HEK293 (cell line): ENCODE measurements around the gene TBC1D16.

Experiments
- CTCF ChIA-PET: fragments of 350-600 bp; formaldehyde crosslinking; extraction: SDS; loops from one replicate; lab custom pipeline; 2021; ENCODE audit warnings: antibody characterized with exemption; lab: Yijun Ruan, JAX
- POLR2A ChIA-PET: fragments of 300-600 bp; formaldehyde crosslinking; extraction: SDS; loops from one replicate; lab custom pipeline; 2020; ENCODE audit warnings: antibody characterized with exemption, inconsistent platforms; lab: Yijun Ruan, JAX
- H3K27ac ChIP-seq: fragments of 200-500 bp; sonication (Bioruptor generic); 2 replicates; pipeline ENCODE4 v1.5.1; 2014; ENCODE audit warnings: low read depth, low read length, control low read depth, inconsistent platforms; ENCODE audit errors: extremely low read depth
- H3K36me3 ChIP-seq, 2 experiments: fragments of 200-500 bp in 1 of 2; sonication (Bioruptor generic) in 1 of 2; 1 replicate in 1 of 2; 2 replicates in 1 of 2; pipeline ENCODE4 v1.5.1; 2014 to 2017; ENCODE audit warnings: inconsistent platforms in 2 of 2, low read length in 2 of 2; ENCODE audit not compliant: control insufficient read depth in 2 of 2, insufficient read depth in 1 of 2
- H3K4me1 ChIP-seq: fragments of 200-500 bp; sonication (Bioruptor generic); 2 replicates; pipeline ENCODE4 v1.5.1; 2014; ENCODE audit warnings: mild to moderate bottlenecking, low read length, inconsistent platforms; ENCODE audit not compliant: control insufficient read depth, insufficient read depth
- H3K4me3 ChIP-seq: 2 replicates; pipeline ENCODE4 v1.5.1; 2011; ENCODE audit warnings: low read depth, mild to moderate bottlenecking, control low read depth, low read length, moderate library complexity
- H3K9me3 ChIP-seq: fragments of 200-500 bp; sonication (Bioruptor generic); 2 replicates; pipeline ENCODE4 v1.5.1; 2014; ENCODE audit warnings: low read depth, low read length, inconsistent platforms; ENCODE audit not compliant: control insufficient read depth, insufficient read depth
- AEBP2 ChIP-seq: fragments of 450-650 bp; formaldehyde crosslinking; IDR thresholded peaks from 2 replicates; pipeline ENCODE4 v1.5.1; 2016; ENCODE audit warnings: missing biosample characterization, missing genetic modification characterization, borderline replicate concordance
- BCL6B ChIP-seq: fragments of 450-650 bp; formaldehyde crosslinking; IDR thresholded peaks from 2 replicates; pipeline ENCODE4 v1.5.1; 2017; ENCODE audit warnings: missing biosample characterization, missing genetic modification characterization
- GLI2 ChIP-seq: fragments of 450-650 bp; formaldehyde crosslinking; IDR thresholded peaks from 2 replicates; pipeline ENCODE4; 2017; ENCODE audit warnings: missing biosample characterization, missing genetic modification characterization, low read depth, borderline replicate concordance
- KLF9 ChIP-seq: fragments of 450-650 bp; formaldehyde crosslinking; IDR thresholded peaks from 2 replicates; pipeline ENCODE4 v1.5.1; 2016; ENCODE audit warnings: missing biosample characterization, missing genetic modification characterization, low read depth
- MYNN ChIP-seq: fragments of 450-650 bp; formaldehyde crosslinking; IDR thresholded peaks from 2 replicates; pipeline ENCODE4 v1.5.1; 2016; ENCODE audit warnings: missing biosample characterization, missing genetic modification characterization, borderline replicate concordance
- REPIN1 ChIP-seq: fragments of 450-650 bp; formaldehyde crosslinking; IDR thresholded peaks from 2 replicates; pipeline ENCODE4 v1.5.1; 2017; ENCODE audit warnings: missing biosample characterization, missing genetic modification characterization, low read depth
- SALL2 ChIP-seq: fragments of 450-650 bp; formaldehyde crosslinking; IDR thresholded peaks from 2 replicates; pipeline ENCODE4 v1.5.0; 2017; ENCODE audit warnings: missing biosample characterization, mild to moderate bottlenecking, missing genetic modification characterization, borderline replicate concordance
- SCRT1 ChIP-seq: fragments of 450-650 bp; formaldehyde crosslinking; IDR thresholded peaks from 2 replicates; pipeline ENCODE4 v1.5.1; 2016; ENCODE audit warnings: missing biosample characterization, missing genetic modification characterization, borderline replicate concordance
- SETDB1 ChIP-seq: IDR thresholded peaks from one replicate; pipeline ENCODE4 v1.6.1; 2017; ENCODE audit warnings: mild to moderate bottlenecking, low read length, moderate library complexity, mixed read lengths; ENCODE audit not compliant: insufficient read length
- ZBTB21 ChIP-seq: fragments of 450-650 bp; formaldehyde crosslinking; IDR thresholded peaks from 2 replicates; pipeline ENCODE4 v1.5.1; 2017; ENCODE audit warnings: missing biosample characterization, missing genetic modification characterization
- ZFHX2 ChIP-seq: fragments of 450-650 bp; formaldehyde crosslinking; conservative IDR thresholded peaks from 2 replicates; pipeline ENCODE4 v1.5.1; 2016; ENCODE audit warnings: missing biosample characterization, missing genetic modification characterization
- ZFP69B ChIP-seq: fragments of 450-650 bp; formaldehyde crosslinking; IDR thresholded peaks from 2 replicates; pipeline ENCODE4 v1.5.1; 2016; ENCODE audit warnings: missing biosample characterization, missing genetic modification characterization
- ZNF132 ChIP-seq: fragments of 450-650 bp; formaldehyde crosslinking; IDR thresholded peaks from 2 replicates; pipeline ENCODE4 v1.5.1; 2017; ENCODE audit warnings: missing biosample characterization, missing genetic modification characterization, borderline replicate concordance
- ZNF146 ChIP-seq: fragments of 450-650 bp; formaldehyde crosslinking; IDR thresholded peaks from 2 replicates; pipeline ENCODE4 v1.5.1; 2016; ENCODE audit warnings: missing biosample characterization, missing genetic modification characterization
- ZNF18 ChIP-seq: fragments of 450-650 bp; formaldehyde crosslinking; IDR thresholded peaks from 2 replicates; pipeline ENCODE4 v1.5.1; 2016; ENCODE audit warnings: missing biosample characterization, missing genetic modification characterization
- ZNF248 ChIP-seq: fragments of 450-650 bp; formaldehyde crosslinking; IDR thresholded peaks from 2 replicates; pipeline ENCODE4 v1.5.1; 2017; ENCODE audit warnings: missing biosample characterization, missing genetic modification characterization
- ZNF571 ChIP-seq: fragments of 450-650 bp; formaldehyde crosslinking; IDR thresholded peaks from 2 replicates; pipeline ENCODE4 v1.5.0; 2017; ENCODE audit warnings: missing biosample characterization, missing genetic modification characterization
- ZNF600 ChIP-seq: fragments of 450-650 bp; formaldehyde crosslinking; IDR thresholded peaks from 2 replicates; pipeline ENCODE4 v1.5.1; 2016; ENCODE audit warnings: missing biosample characterization, missing genetic modification characterization
- ZNF621 ChIP-seq: fragments of 450-650 bp; formaldehyde crosslinking; IDR thresholded peaks from 2 replicates; pipeline ENCODE4 v1.5.1; 2017; ENCODE audit warnings: missing biosample characterization, missing genetic modification characterization
- ZNF654 ChIP-seq: fragments of 450-650 bp; formaldehyde crosslinking; IDR thresholded peaks from 2 replicates; pipeline ENCODE4 v1.5.1; 2016; ENCODE audit warnings: low read depth, missing biosample characterization, missing genetic modification characterization
- ZNF660 ChIP-seq: fragments of 450-650 bp; IDR thresholded peaks from 2 replicates; pipeline ENCODE4 v1.5.1; 2018; ENCODE audit warnings: missing biosample characterization, mild to moderate bottlenecking, missing genetic modification characterization
- ZNF701 ChIP-seq: fragments of 450-650 bp; formaldehyde crosslinking; IDR thresholded peaks from 2 replicates; pipeline ENCODE4 v1.5.1; 2016; ENCODE audit warnings: missing biosample characterization, missing genetic modification characterization
- ZNF785 ChIP-seq: fragments of 450-650 bp; formaldehyde crosslinking; IDR thresholded peaks from 2 replicates; pipeline ENCODE4 v1.5.1; 2016; ENCODE audit warnings: missing biosample characterization, missing genetic modification characterization
- ZSCAN4 ChIP-seq: fragments of 450-650 bp; formaldehyde crosslinking; IDR thresholded peaks from 2 replicates; pipeline ENCODE4 v1.5.1; 2017; ENCODE audit warnings: missing biosample characterization, missing genetic modification characterization

The TBC1D16 gene

GRCh38 chr17:79920751-79921410 lies 114.8 kb downstream of the TBC1D16 start (continued):
- TF ChIP-seq ZNF660 (tag by site-specific recombination), result no peak
- no peak for TF ChIP-seq MYNN (tag by site-specific recombination)
- TF ChIP-seq SALL2, result no peak

GRCh38 chr17:79919862-79920720 lies 115.6 kb downstream of the TBC1D16 start:
- POLR2A ChIA-PET, result interaction anchor here (0.8 kb wide), 1 partner anchor 119 kb away, joined by 3 read pairs; no protein-coding TSS in a partner anchor

GRCh38 chr17:79919164-79919585 lies 116.5 kb downstream of the TBC1D16 start:
- Histone ChIP-seq H3K4me1 (peaks cover 2% of the 10 kb centered on the region; the same call in 1 of the 2 replicates), H3K9me3 (no peaks in the 10 kb centered on the region), H3K27ac (no peak overlapping the region), H3K4me3 (no peak overlapping the region)
- ChIA-PET CTCF (interaction anchor here (0.7 to 1.2 kb wide), 3 partner anchors 44 to 87 kb away, joined by 3 to 6 read pairs (median 3); no protein-coding TSS in a partner anchor), POLR2A (interaction anchor here (0.8 to 1.0 kb wide), 2 partner anchors 79 to 118 kb away, joined by 3 read pairs; no protein-coding TSS in a partner anchor)
- TF ChIP-seq ZNF600 (tag by site-specific recombination) (peak; percentile 92), ZFP69B (no peak), ZNF248 (tag by site-specific recombination) (no peak), AEBP2 (tag by site-specific recombination) (no peak), BCL6B (no peak), ZNF18 (tag by site-specific recombination) (no peak)
- TF ChIP-seq, all 188 proteins: peak for 1
- H3K36me3 ChIP-seq, result no peaks in the 10 kb centered on the region

More at GRCh38 chr17:79919862-79920720, 115.6 kb downstream of the TBC1D16 start:
- CTCF ChIA-PET, result interaction anchor here (1.1 to 1.2 kb wide), 2 partner anchors 50 to 86 kb away, joined by 3 to 6 read pairs; no protein-coding TSS in a partner anchor
- Histone ChIP-seq H3K4me3 (no peak overlapping the region), H3K9me3 (no peaks in the 10 kb centered on the region), H3K27ac (no peak overlapping the region), H3K36me3 (no peaks in the 10 kb centered on the region), H3K4me1 (peaks cover 2% of the 10 kb centered on the region; the same call in 1 of the 2 replicates)
- no peak for TF ChIP-seq REPIN1 (tag by site-specific recombination)
- TF ChIP-seq ZNF132 (tag by site-specific recombination), result no peak
- no peak for TF ChIP-seq ZNF621 (tag by site-specific recombination)
- no peak for TF ChIP-seq GLI2 (tag by site-specific recombination)
- no peak for TF ChIP-seq ZNF701
- no peak for TF ChIP-seq ZSCAN4 (tag by site-specific recombination)
- no peak for TF ChIP-seq KLF9 (tag by site-specific recombination)
- TF ChIP-seq SETDB1, result no peak
- no peak for TF ChIP-seq ZNF785 (tag by site-specific recombination)
- no peak for TF ChIP-seq ZNF571 (tag by site-specific recombination)
- no peak for TF ChIP-seq ZFHX2
- TF ChIP-seq ZBTB21 (tag by site-specific recombination), result no peak
- TF ChIP-seq ZNF146 (tag by site-specific recombination), result no peak
- TF ChIP-seq SCRT1 (tag by site-specific recombination), result no peak
- no peak for TF ChIP-seq ZNF654 (tag by site-specific recombination)
- no peak for TF ChIP-seq ZFP69B
